Stimulated activated CD4-positive, alpha-beta T cell treated with anti-CD3 and anti-CD28 coated beads, Interleukin-12 subunit alpha, Interleukin-12 subunit beta, amount 100 ng/mL, for 4 hours (primary cell): Measurements from ENCODE around the gene PIK3R1.

ENCODE experiments used
- DNase-seq: peaks from one replicate; pipeline ENCODE4 v3.0.0-alpha.2; 2020

The PIK3R1 gene

GRCh38 chr5:68299575-68299974, 84.0 kb downstream of the PIK3R1 start:
- no peak for DNase-seq

GRCh38 chr5:68303038-68303738, 87.6 kb downstream of the PIK3R1 start:
- no peak for DNase-seq

- DNase-seq = no peak
These were observed 88.3 kb downstream of the PIK3R1 start for GRCh38 chr5:68303754-68304420.

GRCh38 chr5:68304421-68305052, 89.0 kb downstream of the PIK3R1 start:
- no peak for DNase-seq

GRCh38 chr5:68305223-68305870, 89.8 kb downstream of the PIK3R1 start:
- DNase-seq = no peak

GRCh38 chr5:68306361-68307014, 90.9 kb downstream of the PIK3R1 start:
- DNase-seq = no peak

GRCh38 chr5:68313336-68313735, 97.8 kb downstream of the PIK3R1 start:
- DNase-seq = no peak

GRCh38 chr5:68314465-68314864, 98.9 kb downstream of the PIK3R1 start:
- no peak for DNase-seq

- peak; percentile 16 for DNase-seq
These were observed 100.2 kb downstream of the PIK3R1 start for GRCh38 chr5:68315679-68316271.

GRCh38 chr5:68316469-68316868, 100.9 kb downstream of the PIK3R1 start:
- no peak for DNase-seq

GRCh38 chr5:68317646-68318045, 102.1 kb downstream of the PIK3R1 start:
- no peak for DNase-seq

- no peak for DNase-seq
These were observed 103.6 kb downstream of the PIK3R1 start for GRCh38 chr5:68318955-68319705.

GRCh38 chr5:68319706-68320412, 104.3 kb downstream of the PIK3R1 start:
- DNase-seq = no peak

GRCh38 chr5:68320413-68320986, 104.9 kb downstream of the PIK3R1 start:
- no peak for DNase-seq

GRCh38 chr5:68325065-68325580, 109.6 kb downstream of the PIK3R1 start:
- no peak for DNase-seq

GRCh38 chr5:68329554-68330255, 114.1 kb downstream of the PIK3R1 start:
- no peak for DNase-seq

GRCh38 chr5:68330574-68330973, 115.0 kb downstream of the PIK3R1 start:
- no peak for DNase-seq

- DNase-seq = no peak
These were observed 115.9 kb downstream of the PIK3R1 start for GRCh38 chr5:68331192-68332079.

GRCh38 chr5:68332080-68332451, 116.5 kb downstream of the PIK3R1 start:
- DNase-seq = no peak
